Fibroblast of the aortic adventitia (primary cell): ENCODE results near the gene NUBP2. TPM values are rescaled to one million over a fixed set of nuclear protein-coding genes. Genes with fewer than 3 reads are reported as not detected.

Experiments
- DNase-seq: peaks from one replicate; pipeline ENCODE4 v3.0.0-alpha.2; 2010; ENCODE audit warnings: low read depth
- H3K4me3 ChIP-seq: 2 replicates; pipeline ENCODE4 v1.5.1; 2011; ENCODE audit warnings: low read depth, mild to moderate bottlenecking, control low read depth, low read length, moderate library complexity
- total RNA-seq: library from RNA; depleted of rRNA; stranded (reverse); fragments of >200 nt; gene quantifications from 2 replicates; pipeline ENCODE4 v1.2.3, GENCODE V29; 2012; ENCODE audit warnings: low replicate concordance
- TF ChIP-seq, protein P1 (sequence below): IDR thresholded peaks from 2 replicates; pipeline ENCODE4 v1.5.1; 2011; ENCODE audit warnings: mild to moderate bottlenecking, low read length, control low read depth, inconsistent platforms; ENCODE audit not compliant: insufficient read depth

Gene NUBP2
- total RNA-seq, 1 donor: 44.6 TPM

DNA sequence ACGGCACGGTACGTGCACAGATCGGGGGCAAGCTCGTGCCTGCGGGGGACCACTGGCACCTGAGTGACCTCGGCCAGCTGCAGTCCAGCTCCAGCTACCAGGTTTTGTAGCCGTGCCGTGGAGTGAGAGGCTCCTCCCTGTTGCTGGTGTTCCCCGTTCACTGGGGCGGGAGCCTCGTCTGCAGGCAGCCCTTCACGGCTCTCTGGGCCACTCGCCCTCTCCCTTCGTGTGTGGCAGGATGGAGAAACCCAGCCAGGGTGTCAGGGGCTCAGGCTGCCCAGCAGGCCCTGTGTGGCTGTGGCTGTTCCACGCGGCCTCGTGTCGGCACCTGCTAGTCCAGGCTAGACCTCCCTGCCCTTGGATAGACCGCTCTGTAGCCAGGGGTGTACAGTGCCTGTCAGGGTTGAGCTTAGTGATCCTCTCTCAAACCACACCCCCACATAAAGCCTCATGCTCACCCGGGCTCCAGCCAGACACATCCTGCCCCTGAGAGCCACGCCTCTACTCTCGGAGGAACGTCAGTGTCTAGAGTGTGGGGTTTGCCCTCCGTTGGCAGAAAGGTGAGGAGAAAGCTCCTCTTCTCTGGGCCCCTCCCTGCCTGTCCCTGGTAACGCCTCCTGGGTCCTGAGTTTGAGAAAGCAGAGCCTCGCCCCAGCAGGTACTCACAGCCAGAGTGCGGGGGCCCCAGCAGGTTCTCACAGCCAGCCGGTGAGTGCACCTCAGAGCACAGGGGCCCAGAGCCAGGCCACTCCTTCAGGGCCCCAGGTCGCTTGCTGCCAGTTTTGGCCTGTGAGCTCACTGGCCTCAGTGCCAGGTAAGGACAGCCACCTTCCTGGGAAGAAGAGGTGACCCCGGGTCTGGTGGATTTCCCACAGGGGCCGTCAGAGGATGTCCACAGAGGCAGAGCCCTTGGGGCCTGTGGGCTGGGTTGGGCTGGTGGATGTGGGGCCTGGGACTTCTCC is 39.1 kb upstream of the NUBP2 start:
- H3K4me3 ChIP-seq: no peak overlapping the region
- no peak for DNase-seq
- TF ChIP-seq, protein P1, sequence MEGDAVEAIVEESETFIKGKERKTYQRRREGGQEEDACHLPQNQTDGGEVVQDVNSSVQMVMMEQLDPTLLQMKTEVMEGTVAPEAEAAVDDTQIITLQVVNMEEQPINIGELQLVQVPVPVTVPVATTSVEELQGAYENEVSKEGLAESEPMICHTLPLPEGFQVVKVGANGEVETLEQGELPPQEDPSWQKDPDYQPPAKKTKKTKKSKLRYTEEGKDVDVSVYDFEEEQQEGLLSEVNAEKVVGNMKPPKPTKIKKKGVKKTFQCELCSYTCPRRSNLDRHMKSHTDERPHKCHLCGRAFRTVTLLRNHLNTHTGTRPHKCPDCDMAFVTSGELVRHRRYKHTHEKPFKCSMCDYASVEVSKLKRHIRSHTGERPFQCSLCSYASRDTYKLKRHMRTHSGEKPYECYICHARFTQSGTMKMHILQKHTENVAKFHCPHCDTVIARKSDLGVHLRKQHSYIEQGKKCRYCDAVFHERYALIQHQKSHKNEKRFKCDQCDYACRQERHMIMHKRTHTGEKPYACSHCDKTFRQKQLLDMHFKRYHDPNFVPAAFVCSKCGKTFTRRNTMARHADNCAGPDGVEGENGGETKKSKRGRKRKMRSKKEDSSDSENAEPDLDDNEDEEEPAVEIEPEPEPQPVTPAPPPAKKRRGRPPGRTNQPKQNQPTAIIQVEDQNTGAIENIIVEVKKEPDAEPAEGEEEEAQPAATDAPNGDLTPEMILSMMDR: no peak

DNA sequence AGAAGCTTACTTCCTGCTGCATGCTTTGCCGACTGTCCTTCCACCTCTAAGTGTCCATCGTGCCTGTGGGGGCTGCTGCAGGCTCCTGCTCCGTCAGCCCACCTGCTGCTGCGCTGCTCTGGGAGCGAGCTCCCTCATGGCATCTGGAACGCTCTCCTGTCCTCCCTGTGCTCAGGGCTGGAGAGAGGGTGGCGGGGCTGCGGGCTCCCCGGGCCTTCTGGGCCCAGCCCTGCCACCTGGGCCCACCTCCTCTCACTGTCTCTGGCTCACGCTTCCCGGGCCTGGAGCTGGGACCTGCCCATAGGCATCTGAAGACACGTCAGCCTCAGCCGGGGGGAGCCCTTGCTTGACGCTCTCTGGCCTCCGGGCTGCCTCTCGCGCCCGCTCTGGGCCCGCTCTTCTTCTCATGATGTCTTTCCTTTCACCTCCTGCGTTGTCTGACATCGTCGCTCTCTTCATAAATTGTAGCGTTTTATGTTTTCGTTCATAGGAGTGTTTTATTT is 38.4 kb upstream of the NUBP2 start:
- no peak overlapping the region for H3K4me3 ChIP-seq
- DNase-seq: no peak
- TF ChIP-seq, protein P1: no peak

DNA sequence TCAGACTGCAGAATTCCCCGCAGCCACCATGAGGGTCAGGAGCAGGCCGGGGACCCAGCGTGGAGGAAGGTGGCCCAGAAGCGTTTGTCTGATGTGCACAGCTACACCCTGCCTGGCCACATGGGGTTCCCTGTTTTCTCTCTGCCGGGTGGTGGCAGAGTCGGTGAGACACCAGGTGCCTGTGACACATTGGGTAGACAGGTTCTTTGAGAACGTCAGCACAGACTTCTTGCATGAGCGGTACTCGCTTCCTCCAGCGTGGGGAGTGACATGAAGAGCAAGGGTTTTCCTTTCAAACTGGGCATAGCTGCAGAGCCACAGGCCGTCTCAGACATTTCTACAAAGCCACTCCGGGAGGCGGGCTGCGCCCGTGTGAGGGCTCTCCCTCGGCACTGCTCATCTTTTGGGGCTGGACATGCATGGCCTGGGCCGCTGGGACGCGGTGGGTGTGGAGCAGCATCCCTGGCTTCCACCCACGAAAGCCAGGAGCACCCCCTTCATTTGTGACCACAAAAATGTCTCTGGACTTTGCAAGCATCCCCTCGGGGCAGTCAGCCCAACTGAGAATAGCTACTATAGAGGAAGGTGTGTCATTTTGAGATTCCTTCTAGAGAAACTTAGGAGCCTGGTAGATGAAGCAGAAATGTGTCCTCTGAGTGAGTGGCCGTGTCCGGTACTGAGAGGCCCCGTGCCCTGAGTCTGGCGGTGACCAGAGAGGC is 37.4 kb upstream of the NUBP2 start:
- no peak overlapping the region for H3K4me3 ChIP-seq
- DNase-seq: peak; percentile 17
- TF ChIP-seq, protein P1: no peak

GRCh38 chr16:1745900-1746692 is 36.7 kb upstream of the NUBP2 start:
- no peak for DNase-seq
- H3K4me3 ChIP-seq: no peak overlapping the region
- TF ChIP-seq, protein P1: no peak

DNA sequence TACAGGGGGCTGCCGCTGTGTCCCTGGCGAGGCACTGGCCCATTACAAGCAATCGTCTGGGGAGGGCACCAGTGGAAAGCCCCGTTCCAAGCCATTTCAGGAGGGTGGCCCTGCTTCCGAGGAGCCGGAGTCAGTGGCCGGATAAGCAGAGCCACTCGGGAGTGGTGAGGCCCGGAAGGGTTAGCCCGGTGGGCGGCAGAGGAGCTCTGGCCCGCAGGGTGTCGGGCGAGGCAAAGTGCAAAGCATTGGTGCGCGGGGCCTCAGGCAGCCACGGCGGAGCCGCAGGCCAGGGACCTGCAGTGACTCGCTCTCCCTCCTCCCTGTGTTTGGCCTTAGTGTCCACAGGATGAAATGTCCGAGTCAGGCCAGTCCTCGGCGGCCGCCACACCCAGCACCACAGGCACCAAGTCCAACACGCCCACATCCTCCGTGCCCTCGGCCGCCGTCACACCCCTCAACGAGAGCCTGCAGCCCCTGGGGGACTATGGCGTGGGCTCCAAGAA is 36.0 kb upstream of the NUBP2 start:
- H3K4me3 ChIP-seq: no peak overlapping the region
- DNase-seq: no peak
- TF ChIP-seq, protein P1: no peak

DNA sequence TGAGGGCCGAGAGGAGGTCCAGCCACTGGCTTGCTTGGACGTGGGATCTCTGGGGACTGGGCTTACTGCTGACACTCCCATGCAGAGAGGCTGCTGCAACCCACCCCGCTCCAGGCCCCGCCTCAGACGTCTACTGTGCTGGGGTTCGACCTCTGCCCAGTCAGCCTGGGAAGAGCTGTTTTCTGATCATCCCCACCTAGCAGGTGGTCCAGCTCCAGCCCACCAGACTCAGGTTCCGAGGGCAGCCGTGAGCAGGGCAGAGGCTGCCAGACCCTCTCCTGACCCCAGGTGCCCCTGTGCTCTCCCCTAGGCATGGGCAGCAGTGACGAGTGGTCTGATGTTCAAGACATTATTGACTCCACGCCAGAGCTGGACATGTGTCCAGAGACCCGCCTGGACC is 34.8 kb upstream of the NUBP2 start:
- H3K4me3 ChIP-seq: no peak overlapping the region
- no peak for DNase-seq
- TF ChIP-seq, protein P1: no peak
